HCT116 (cell line): ENCODE data around the gene CASP10.

ENCODE experiments used
- EZH2 ChIP-seq: fragments of 200-600 bp; sonication (generic); IDR thresholded peaks from 2 replicates; pipeline ENCODE4 v1.6.1; 2017; ENCODE audit warnings: antibody characterized with exemption, mixed run types
- EZH2phosphoT487 ChIP-seq: fragments of 200-600 bp; IDR thresholded peaks from 2 replicates; pipeline ENCODE4 v1.6.1; 2018; ENCODE audit warnings: antibody characterized with exemption, borderline replicate concordance
- POLR2A ChIP-seq: IDR thresholded peaks from 2 replicates; pipeline ENCODE4 v1.7.0; 2011; ENCODE audit warnings: borderline replicate concordance; ENCODE audit not compliant: insufficient read depth, insufficient read length; ENCODE audit errors: extremely low read depth
- SP1 ChIP-seq: IDR thresholded peaks from 2 replicates; pipeline ENCODE4 v1.6.1; 2012; ENCODE audit warnings: low read depth
- TCF7L2 ChIP-seq: IDR thresholded peaks from 2 replicates; pipeline ENCODE4 v1.7.0; 2011; ENCODE audit warnings: borderline replicate concordance, inconsistent platforms; ENCODE audit not compliant: insufficient read depth, insufficient read length; ENCODE audit errors: extremely low read depth
- ZNF274 ChIP-seq: fragments of 200-500 bp; sonication (Bioruptor generic); IDR thresholded peaks from 2 replicates; pipeline ENCODE4 v1.6.1; 2014; ENCODE audit warnings: mild to moderate bottlenecking, low read depth, low read length, inconsistent platforms
- TF ChIP-seq, protein P1 (sequence below): IDR thresholded peaks from 2 replicates; pipeline ENCODE4 v1.6.1; 2012; ENCODE audit warnings: low read depth
- TF ChIP-seq, protein P2 (sequence below): IDR thresholded peaks from 2 replicates; pipeline ENCODE4 v1.6.1; 2012
- TF ChIP-seq, protein P3 (sequence below), 3 experiments: fragments of 200-600 bp in 1 of 3; sonication (generic) in 1 of 3; IDR thresholded peaks in 2 of 3; conservative IDR thresholded peaks in 1 of 3; 2 replicates each; pipeline ENCODE4 v1.5.1; 2012 to 2017; ENCODE audit warnings: low read depth in 2 of 3, low read length in 2 of 3, antibody characterized with exemption in 1 of 3, borderline replicate concordance in 1 of 3, control low read depth in 1 of 3, mild to moderate bottlenecking in 1 of 3, mixed read lengths in 1 of 3, mixed run types in 1 of 3, moderate library complexity in 1 of 3; ENCODE audit not compliant: insufficient read depth in 1 of 3

DNA sequence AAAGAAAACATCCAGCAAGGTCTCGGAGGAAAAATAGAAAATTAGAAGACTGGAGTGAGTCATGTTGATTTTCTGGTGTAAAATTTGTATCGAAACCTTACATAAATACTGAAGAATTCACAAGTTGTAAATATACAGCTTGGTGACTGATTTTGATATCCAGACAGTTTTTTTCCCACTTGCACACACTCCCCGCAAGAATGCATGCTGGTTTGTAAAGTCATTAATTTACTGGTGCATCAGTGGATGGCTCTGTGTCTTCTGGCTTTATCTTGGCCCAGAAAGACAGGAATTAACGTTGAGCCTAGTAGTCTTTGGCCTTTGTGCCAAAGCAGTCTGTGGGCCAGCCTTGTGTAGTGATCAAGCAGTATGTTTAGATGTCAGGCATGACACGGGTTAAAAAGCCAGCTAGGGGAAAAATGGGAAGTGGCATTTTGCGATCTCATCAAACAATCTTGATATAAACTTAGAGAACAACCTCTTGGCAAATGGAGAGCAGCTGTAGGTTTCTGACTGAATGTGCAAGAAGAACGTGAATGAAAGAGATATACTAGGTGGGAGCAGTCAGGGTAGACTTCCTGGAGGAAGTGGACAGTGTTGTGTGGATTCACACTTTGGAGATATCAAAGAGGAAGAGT, 54.7 kb downstream of the CASP10 start:
- TF ChIP-seq EZH2phosphoT487: no peak
- TF ChIP-seq, protein P1, sequence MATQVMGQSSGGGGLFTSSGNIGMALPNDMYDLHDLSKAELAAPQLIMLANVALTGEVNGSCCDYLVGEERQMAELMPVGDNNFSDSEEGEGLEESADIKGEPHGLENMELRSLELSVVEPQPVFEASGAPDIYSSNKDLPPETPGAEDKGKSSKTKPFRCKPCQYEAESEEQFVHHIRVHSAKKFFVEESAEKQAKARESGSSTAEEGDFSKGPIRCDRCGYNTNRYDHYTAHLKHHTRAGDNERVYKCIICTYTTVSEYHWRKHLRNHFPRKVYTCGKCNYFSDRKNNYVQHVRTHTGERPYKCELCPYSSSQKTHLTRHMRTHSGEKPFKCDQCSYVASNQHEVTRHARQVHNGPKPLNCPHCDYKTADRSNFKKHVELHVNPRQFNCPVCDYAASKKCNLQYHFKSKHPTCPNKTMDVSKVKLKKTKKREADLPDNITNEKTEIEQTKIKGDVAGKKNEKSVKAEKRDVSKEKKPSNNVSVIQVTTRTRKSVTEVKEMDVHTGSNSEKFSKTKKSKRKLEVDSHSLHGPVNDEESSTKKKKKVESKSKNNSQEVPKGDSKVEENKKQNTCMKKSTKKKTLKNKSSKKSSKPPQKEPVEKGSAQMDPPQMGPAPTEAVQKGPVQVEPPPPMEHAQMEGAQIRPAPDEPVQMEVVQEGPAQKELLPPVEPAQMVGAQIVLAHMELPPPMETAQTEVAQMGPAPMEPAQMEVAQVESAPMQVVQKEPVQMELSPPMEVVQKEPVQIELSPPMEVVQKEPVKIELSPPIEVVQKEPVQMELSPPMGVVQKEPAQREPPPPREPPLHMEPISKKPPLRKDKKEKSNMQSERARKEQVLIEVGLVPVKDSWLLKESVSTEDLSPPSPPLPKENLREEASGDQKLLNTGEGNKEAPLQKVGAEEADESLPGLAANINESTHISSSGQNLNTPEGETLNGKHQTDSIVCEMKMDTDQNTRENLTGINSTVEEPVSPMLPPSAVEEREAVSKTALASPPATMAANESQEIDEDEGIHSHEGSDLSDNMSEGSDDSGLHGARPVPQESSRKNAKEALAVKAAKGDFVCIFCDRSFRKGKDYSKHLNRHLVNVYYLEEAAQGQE: no peak
- TF ChIP-seq, protein P2, sequence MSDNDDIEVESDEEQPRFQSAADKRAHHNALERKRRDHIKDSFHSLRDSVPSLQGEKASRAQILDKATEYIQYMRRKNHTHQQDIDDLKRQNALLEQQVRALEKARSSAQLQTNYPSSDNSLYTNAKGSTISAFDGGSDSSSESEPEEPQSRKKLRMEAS: no peak
- TF ChIP-seq TCF7L2: no peak
- no peak for TF ChIP-seq POLR2A
- TF ChIP-seq, protein P3, sequence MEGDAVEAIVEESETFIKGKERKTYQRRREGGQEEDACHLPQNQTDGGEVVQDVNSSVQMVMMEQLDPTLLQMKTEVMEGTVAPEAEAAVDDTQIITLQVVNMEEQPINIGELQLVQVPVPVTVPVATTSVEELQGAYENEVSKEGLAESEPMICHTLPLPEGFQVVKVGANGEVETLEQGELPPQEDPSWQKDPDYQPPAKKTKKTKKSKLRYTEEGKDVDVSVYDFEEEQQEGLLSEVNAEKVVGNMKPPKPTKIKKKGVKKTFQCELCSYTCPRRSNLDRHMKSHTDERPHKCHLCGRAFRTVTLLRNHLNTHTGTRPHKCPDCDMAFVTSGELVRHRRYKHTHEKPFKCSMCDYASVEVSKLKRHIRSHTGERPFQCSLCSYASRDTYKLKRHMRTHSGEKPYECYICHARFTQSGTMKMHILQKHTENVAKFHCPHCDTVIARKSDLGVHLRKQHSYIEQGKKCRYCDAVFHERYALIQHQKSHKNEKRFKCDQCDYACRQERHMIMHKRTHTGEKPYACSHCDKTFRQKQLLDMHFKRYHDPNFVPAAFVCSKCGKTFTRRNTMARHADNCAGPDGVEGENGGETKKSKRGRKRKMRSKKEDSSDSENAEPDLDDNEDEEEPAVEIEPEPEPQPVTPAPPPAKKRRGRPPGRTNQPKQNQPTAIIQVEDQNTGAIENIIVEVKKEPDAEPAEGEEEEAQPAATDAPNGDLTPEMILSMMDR (IDR thresholded peaks at IDR 0.05 in 2 of 3, conservative IDR thresholded peaks at IDR 0.05 in 1 of 3; ENCODE audit: borderline replicate concordance in 1 of 3, insufficient read depth in 1 of 3, low read depth in 2 of 3, low read length in 2 of 3): no peak
- no peak for TF ChIP-seq ZNF274
- TF ChIP-seq EZH2: no peak
- no peak for TF ChIP-seq SP1
